ENCODE measurements around the gene TPK1.

The TPK1 gene

DNA sequence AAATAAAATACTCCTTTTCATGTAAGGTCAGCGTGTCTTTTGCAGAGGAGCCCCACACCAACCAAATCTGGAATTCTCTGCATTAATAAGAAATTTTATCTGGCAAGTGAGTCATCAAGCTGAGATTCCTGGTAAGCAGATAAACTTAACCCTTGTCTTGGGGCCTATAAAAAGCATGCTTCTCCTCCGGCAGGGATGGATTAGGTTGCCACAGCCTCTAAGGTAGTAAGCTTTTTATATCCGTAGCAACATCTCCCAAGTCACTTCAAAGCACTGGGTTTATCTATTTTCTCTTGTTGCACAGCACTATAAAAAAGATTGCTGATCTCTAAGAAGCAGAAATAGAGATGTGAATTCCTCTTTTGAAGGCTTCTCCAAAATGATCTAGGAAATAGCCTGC is 229.6 kb downstream of the TPK1 start:
- peaks cover 2% of the 10 kb centered on the region for H3K27me3 Mint-ChIP-seq (ENCODE audit: low read depth, poor library complexity)
- H3K9me3 Mint-ChIP-seq = no peaks in the 10 kb centered on the region
- TF ChIP-seq, protein P1, sequence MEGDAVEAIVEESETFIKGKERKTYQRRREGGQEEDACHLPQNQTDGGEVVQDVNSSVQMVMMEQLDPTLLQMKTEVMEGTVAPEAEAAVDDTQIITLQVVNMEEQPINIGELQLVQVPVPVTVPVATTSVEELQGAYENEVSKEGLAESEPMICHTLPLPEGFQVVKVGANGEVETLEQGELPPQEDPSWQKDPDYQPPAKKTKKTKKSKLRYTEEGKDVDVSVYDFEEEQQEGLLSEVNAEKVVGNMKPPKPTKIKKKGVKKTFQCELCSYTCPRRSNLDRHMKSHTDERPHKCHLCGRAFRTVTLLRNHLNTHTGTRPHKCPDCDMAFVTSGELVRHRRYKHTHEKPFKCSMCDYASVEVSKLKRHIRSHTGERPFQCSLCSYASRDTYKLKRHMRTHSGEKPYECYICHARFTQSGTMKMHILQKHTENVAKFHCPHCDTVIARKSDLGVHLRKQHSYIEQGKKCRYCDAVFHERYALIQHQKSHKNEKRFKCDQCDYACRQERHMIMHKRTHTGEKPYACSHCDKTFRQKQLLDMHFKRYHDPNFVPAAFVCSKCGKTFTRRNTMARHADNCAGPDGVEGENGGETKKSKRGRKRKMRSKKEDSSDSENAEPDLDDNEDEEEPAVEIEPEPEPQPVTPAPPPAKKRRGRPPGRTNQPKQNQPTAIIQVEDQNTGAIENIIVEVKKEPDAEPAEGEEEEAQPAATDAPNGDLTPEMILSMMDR (IDR thresholded peaks at IDR 0.05) = no peak
- H3K36me3 Mint-ChIP-seq (ENCODE audit: low read depth) = no peaks in the 10 kb centered on the region
- H3K4me1 Mint-ChIP-seq = no peaks in the 10 kb centered on the region
- no peak for DNase-seq
- no peak overlapping the region for H3K27ac Mint-ChIP-seq
- no peak overlapping the region for H3K4me3 Mint-ChIP-seq

DNA sequence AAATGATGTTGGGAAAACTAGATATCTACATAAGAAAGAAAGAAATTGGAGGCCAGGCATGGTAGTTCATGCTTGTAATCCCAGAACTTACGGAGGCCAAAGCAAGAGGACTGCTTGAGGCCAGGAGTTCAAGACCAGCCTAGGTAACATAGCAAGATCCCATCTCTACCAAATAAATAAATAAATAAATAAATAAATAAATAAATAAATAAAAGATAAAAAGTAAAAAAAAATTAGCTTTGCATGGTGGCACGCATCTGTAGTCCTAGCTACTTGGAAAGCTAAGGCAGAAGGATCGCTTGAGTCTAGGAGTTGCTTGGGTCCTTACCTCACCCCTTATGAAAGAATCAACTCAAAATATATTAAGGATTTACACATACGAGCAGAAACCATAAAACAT is 238.9 kb downstream of the TPK1 start:
- no peak for DNase-seq
- H3K36me3 Mint-ChIP-seq (ENCODE audit: low read depth) = no peaks in the 10 kb centered on the region
- no peaks in the 10 kb centered on the region for H3K4me1 Mint-ChIP-seq
- TF ChIP-seq, protein P1 (IDR thresholded peaks at IDR 0.05) = no peak
- H3K27ac Mint-ChIP-seq = no peak overlapping the region
- H3K27me3 Mint-ChIP-seq (ENCODE audit: low read depth, poor library complexity) = peaks cover 3% of the 10 kb centered on the region
- peaks cover 20% of the 10 kb centered on the region for H3K9me3 Mint-ChIP-seq
- H3K4me3 Mint-ChIP-seq = no peak overlapping the region

GRCh38 chr7:144594580-144594979 is 241.3 kb downstream of the TPK1 start:
- TF ChIP-seq, protein P1 (IDR thresholded peaks at IDR 0.05) = no peak
- Mint-ChIP-seq H3K27me3 (ENCODE audit: low read depth, poor library complexity) (peaks cover 3% of the 10 kb centered on the region), H3K4me1 (no peaks in the 10 kb centered on the region)

GRCh38 chr7:144588559-144589051 is 247.2 kb downstream of the TPK1 start:
- H3K4me1 Mint-ChIP-seq = no peaks in the 10 kb centered on the region
- H3K36me3 Mint-ChIP-seq (ENCODE audit: low read depth) = no peaks in the 10 kb centered on the region
- TF ChIP-seq, protein P1 (IDR thresholded peaks at IDR 0.05) = no peak
- no peak overlapping the region for H3K27ac Mint-ChIP-seq
- no peak overlapping the region for H3K4me3 Mint-ChIP-seq
- H3K9me3 Mint-ChIP-seq = no peaks in the 10 kb centered on the region
- peaks cover 7% of the 10 kb centered on the region for H3K27me3 Mint-ChIP-seq (ENCODE audit: low read depth, poor library complexity)
- DNase-seq = no peak

More at GRCh38 chr7:144594580-144594979, 241.3 kb downstream of the TPK1 start:
- peaks cover 20% of the 10 kb centered on the region for H3K9me3 Mint-ChIP-seq
- no peak overlapping the region for H3K27ac Mint-ChIP-seq
- H3K4me3 Mint-ChIP-seq = no peak overlapping the region
- no peaks in the 10 kb centered on the region for H3K36me3 Mint-ChIP-seq (ENCODE audit: low read depth)
- DNase-seq = no peak

GRCh38 chr7:144587701-144588100 is 248.2 kb downstream of the TPK1 start:
- no peaks in the 10 kb centered on the region for H3K4me1 Mint-ChIP-seq
- no peak for DNase-seq
- no peak overlapping the region for H3K4me3 Mint-ChIP-seq
- peaks cover 4% of the 10 kb centered on the region for H3K27me3 Mint-ChIP-seq (ENCODE audit: low read depth, poor library complexity)
- H3K36me3 Mint-ChIP-seq (ENCODE audit: low read depth) = no peaks in the 10 kb centered on the region
- H3K9me3 Mint-ChIP-seq = no peaks in the 10 kb centered on the region
- no peak overlapping the region for H3K27ac Mint-ChIP-seq
- TF ChIP-seq, protein P1 (IDR thresholded peaks at IDR 0.05) = no peak

- H3K4me3 Mint-ChIP-seq = no peak overlapping the region
- peaks cover 4% of the 10 kb centered on the region for H3K27me3 Mint-ChIP-seq (ENCODE audit: low read depth, poor library complexity)
These were observed 251.1 kb downstream of the TPK1 start for GRCh38 chr7:144584726-144585125.

More at GRCh38 chr7:144584726-144585125, 251.1 kb downstream of the TPK1 start:
- DNase-seq = no peak
- H3K9me3 Mint-ChIP-seq = no peaks in the 10 kb centered on the region
- H3K27ac Mint-ChIP-seq = no peak overlapping the region
- no peaks in the 10 kb centered on the region for H3K36me3 Mint-ChIP-seq (ENCODE audit: low read depth)
- H3K4me1 Mint-ChIP-seq = no peaks in the 10 kb centered on the region
- TF ChIP-seq, protein P1 (IDR thresholded peaks at IDR 0.05) = no peak
